GM21360 (cell line): ENCODE data around the gene LHX5.

Experiments
- ATAC-seq: cut with Tn5 transposase; IDR thresholded peaks from one replicate; pipeline ENCODE4 v1.9.1; 2021; ENCODE audit warnings: mild to moderate bottlenecking, moderate library complexity; ENCODE audit not compliant: unreplicated experiment

Gene LHX5

DNA sequence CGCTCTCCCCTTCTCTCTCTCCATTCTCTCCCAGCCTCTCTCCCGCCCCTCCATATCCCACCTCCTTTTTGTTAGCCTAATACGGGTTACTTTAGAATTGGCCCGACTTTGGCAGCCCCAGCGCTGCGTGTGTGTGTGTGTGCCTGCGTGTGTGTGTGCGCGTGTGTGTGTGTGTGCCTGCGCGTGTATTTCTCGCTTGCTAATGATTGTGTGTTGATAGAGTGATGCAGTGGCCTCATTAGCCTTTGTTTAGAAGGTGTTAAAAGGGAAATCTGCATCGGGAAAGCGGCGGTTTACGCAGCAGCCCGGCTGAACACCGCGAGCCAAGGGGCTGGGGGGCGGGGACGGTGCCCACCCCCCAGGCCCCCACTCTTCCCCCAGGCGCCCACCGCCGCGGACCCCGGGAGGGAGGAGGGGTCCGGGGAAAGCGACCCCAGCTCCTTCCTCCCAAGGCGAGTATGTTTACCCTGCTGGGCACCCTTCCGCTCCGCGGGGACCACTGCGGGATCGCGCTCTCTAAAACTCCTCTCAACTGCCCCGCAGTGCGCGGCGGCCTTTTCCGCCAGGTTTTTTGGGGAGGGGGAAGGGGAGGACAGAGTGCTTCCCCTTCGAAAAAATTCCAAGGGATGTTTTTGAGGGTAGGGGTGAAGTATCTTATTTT is 6.8 kb upstream of the LHX5 start:
- no peak for ATAC-seq

- no peak for ATAC-seq
Observed at GRCh38 chr12:113477842-113478215, 6.2 kb upstream of the LHX5 start.

- ATAC-seq, result no peak
Observed at GRCh38 chr12:113477171-113477841, 5.6 kb upstream of the LHX5 start.

DNA sequence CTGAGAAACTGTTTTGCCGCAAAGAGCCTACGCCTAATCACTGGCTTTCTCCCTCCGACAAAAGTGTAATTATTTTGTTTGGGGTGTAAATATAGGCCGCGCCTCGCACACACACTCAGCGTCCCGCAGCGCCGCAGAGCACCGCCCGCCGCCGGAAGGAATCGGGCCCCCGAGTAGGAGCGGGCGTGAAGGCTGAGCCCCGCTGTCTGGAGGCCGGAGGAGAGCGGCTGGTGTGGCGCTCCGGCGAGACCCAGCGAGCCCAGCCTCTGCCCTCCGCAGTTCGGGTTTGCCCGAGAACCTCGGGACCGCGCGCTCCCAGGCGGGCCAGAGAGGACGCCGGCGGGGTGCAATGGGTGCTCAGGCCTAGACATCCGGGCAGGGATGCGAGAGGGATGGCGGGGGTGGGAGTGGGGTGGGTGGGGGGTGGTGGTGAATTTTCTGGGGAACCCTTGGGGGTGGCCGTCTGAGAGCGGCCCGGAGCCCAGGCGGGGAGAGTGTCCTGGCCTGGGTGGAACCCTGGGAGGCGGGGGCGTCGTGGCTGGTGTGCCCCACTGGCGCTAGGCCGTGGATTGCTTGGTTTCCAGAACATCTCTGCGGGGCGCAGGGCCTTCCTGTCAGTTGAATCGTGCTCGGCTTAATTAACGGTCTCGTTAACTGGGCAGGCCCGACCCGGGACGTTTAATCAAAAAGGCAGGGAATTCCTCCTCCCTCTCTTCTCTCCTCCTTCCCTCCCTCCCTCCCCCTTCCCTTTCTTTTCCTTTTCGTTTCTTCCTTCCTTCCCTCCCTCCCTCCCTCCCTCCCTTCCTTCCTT is 4.7 kb upstream of the LHX5 start:
- ATAC-seq, result no peak

DNA sequence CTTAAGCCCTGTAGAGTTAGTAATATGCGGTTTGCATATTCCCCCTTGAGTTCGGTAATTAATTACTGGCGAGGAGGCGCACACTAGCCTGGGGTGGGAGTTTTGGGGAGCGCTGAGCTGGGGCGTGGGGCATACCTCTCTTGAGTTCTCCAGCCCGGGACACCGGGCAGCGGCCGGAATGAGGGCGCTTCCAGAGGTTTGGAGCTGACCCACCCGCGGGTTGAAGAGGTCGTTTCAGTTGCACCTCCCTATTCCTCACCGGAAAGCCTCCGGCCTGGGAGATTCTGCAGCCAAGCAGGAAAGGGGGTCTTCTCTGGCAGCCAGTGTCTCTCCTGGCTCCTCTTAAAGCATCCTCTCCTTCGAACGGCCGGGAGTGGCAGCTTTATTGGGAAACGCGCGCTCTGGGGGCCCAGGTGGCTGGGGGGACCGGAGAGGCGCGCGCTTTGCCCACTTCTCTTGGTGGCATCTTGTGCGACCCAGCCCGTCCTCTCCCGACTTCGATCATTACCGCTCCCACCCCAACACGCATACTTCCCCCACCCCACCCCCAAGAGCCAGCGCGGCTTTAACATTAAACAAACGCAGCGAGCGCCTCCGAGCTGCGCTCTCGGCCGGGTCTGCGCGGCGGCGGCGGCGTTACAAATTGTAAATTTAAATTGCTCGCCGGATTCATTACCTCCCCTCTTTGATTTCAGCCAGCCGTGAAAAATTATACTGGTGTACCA is 3.9 kb upstream of the LHX5 start:
- no peak for ATAC-seq

GRCh38 chr12:113474635-113475436 is 3.2 kb upstream of the LHX5 start:
- no peak for ATAC-seq

- ATAC-seq, result no peak
Observed at GRCh38 chr12:113473942-113474341, 2.3 kb upstream of the LHX5 start.

DNA sequence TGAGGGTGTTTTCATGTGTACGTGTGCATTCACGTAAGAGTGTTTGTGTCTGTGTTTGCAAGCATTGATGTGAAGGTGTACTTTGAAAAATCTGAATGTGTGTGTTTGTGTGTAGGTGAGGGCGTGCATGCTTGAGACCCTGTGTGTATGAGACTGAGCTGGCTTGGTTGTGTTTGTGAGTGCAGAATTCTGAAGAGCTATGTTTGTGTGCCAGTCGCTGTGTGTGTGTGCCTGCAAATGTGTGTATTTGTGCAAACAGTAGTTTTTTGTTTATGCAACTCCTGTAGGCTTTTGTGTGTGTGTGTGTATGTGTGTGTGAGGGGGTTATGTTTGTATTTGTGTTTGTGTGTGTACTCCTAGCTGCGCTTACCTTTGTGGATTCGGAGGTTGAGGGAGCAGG is 1.7 kb upstream of the LHX5 start:
- ATAC-seq, result no peak

DNA sequence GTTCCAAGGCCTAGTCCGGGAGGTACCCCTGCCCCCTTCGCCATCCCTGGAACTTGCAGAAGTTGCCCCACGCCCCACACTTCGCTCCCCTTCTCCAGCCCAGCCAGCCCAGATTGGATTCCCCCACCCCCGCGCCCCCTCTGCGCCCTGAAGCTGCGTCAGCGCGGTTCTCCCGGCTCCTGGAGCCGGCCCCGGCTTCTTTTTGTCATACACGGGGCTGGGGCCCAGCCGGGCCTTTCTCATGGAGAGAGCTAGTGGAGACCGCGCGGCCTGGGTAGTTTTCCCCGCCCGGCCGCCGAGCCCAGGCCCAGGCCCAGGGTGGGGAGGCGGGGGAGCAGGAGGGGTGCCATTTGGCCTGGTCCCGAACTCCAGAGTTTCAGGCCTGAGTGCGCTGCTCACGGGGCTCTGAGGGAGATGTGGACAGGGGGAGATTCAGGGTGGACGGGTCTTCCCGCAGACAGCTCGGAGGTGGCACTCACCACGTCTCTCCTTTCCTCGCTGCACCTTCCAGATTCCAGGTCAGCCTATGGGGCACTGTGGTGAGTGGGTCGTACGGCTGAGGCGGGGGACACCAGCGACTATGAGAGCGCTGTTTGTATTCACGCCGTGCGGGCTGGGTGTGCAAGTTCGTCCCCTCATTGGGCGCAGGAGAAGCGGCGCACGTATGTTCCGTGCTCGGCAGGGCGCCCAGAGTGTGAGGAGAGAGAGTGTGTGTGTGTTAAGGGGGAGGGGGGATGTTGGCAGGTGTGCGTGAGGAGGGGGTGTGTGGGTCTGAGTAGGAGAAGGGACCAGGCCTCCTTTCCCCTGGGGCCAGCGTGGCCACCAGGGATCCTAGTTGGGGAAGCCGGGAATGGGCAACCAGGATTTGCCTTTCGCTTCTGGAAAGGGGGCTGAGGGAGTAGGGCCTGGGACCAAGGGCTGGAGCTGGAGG is 785 bp upstream of the LHX5 start:
- ATAC-seq, result no peak

GRCh38 chr12:113470871-113471618 is 626 bp downstream of the LHX5 start:
- ATAC-seq, result no peak

DNA sequence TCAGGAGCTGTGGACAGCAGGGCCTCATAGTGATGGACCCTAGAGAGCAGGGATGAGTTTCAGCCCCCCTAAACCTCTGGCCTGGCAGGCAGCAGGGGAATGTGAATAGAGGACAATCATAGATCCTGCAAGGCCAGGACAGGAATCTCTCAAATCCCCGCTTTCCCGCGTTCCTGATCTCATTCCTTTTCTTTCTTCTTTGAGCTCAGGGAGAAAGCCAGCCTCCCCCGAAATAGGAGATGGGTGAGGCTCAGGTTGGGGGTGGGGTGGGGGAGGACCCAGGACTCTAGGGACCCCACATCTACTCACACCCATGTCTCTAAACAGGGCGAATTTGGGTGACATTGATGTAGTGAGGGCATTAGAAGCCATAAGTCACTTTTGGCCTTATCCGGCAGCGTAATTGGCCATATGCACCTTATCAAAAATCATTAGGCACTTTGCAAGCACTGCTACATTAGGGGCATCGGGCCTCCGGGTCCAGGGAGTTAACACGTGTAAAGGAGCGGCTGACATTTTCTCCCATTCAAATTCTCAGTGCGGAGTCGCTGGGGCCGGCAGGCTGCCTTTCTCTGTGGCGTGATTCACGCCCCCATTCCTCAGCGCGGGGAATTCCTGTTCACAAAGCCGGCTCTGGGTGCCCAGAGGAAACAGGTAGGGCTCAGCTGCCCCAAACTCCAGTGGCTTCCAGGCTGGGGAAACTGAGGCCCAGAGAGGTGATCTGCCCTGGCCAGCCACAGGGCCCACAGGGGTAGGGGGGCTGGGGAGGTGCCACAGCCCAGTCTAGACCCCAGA is 1.5 kb downstream of the LHX5 start:
- ATAC-seq, result no peak

- ATAC-seq, result no peak
Observed at GRCh38 chr12:113469224-113469948, 2.3 kb downstream of the LHX5 start.

DNA sequence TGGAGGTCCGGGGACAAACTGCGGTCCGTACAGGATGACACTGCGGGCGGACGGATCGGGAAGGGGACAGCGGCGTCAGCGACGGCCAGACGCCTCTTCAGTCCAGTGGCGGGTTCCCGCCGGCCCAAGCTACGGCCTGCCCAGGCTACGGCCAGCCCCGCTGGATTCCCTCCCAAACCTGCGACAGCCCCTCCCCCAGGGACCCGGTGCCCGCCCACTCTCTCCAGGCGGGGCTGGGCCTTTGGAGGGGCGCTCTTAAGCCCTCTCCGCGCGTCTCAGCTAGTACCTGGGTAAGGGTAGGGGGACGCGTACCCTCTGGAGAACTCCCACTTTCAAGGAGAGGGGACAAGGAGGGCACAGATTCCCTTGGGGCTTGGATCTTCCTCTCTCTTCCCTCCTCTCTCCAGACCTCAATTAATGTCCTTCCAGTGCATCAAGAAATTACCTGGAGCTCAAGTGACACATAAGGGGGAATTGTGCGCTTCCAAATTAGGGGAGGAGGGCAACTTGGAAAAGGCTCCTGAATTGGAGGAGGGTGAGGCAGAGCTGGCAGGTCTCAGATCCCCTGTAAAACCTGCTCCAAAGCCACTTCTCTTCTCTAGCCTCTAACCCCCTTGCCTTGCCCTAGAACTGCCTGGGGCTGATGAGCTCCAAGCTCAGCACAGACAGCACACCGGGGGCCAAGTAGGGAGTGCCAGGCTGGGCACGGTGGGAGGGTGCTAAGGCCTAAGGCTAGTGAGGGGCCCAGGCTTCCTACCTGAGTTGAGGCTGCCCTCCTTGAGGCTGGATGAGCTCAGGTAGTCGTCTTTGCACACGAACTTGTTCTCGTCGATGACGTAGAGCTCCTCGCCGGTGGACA is 3.1 kb downstream of the LHX5 start:
- ATAC-seq, result no peak

DNA sequence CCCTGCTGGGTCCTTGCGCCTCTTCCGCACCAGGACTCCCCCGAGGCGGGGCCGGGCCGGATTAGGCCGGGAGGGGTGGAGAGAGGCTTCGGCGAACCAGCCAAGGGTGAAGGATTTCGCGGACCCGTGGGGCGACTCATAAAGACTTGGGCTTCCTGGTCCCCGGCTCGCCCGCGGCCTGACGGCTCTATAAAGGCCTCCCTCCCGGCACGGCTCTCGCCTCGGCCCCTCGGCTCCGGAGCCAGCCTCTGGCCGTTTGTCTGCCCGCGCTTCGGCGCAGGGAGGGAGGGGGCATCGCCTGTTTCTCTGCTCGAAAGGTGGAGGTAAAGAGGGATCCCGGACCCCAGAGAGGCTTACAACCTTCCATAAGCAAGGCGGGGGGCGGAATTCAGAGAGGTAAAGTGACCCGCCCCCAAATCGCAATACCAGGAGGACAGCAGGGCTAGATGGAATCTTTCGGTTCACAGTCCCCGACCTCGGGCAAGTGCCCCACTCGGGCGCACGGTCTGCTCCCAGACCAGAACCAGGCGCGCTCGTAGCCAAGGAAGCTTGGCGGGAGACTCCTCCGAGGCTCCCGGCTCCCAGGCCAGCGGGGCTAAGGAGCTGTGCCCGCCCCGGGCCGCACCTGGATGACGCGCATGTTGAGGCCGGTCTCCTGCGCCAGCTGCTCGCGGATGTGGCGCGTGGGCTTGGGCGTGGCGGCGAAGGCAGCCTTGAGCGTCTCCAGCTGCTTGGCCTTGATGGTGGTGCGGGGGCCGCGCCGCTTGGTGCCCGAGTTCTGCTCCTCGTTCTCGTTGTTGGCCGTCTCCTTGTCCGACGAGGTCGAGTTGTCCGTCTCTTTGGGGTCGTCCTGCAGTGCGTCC is 3.9 kb downstream of the LHX5 start:
- ATAC-seq, result no peak

GRCh38 chr12:113467142-113467501 is 4.5 kb downstream of the LHX5 start:
- ATAC-seq, result no peak
